ENCODE measurements around the gene PTPRN2. TPM values are rescaled to one million over a fixed set of nuclear protein-coding genes. Genes with fewer than 3 reads are reported as not detected.

Gene PTPRN2
- total RNA-seq, 1 experiment from 2014 or later, result 1.1 TPM

- Histone ChIP-seq H3K27ac (ENCODE audit: low read length) (no peak overlapping the region), H3K27me3 (ENCODE audit: control insufficient read depth, insufficient read depth, low read length) (no peaks in the 10 kb centered on the region), H3K9me3 (ENCODE audit: control insufficient read depth, insufficient read depth, low read depth, low read length) (no peaks in the 10 kb centered on the region), H3K36me3 (ENCODE audit: control insufficient read depth, insufficient read depth, low read length) (peaks cover 5% of the 10 kb centered on the region; the same call in 1 of the 2 replicates), H3K4me1 (ENCODE audit: control insufficient read depth, insufficient read depth, low read length) (no peaks in the 10 kb centered on the region), H3K4me3 (ENCODE audit: low read depth in 2 of 2, low read length in 2 of 2) (no peak overlapping the region)
- no TSS peak for BruUV-seq (replicated peaks)
- in situ Hi-C loops (cut with HindIII; ENCODE audit: low pct_unique_long_range_greater_than_20kb, low sequenced_read_pairs), result no loop called here
- ATAC-seq, result no peak
- intact Hi-C loops (cut with micrococcal nuclease; ENCODE audit: unreplicated experiment), result no loop called here
- no peak for DNase-seq (ENCODE audit: low read depth, low spot score)
- CTCF ChIA-PET, result no interaction called here
- TF ChIP-seq CTCF (IDR thresholded peaks at IDR 0.05) (no peak), REST (IDR thresholded peaks at IDR 0.05; ENCODE audit: insufficient read depth in 1 of 2, low read depth in 2 of 2, low read length in 1 of 2) (no peak), POLR2AphosphoS5 (IDR thresholded peaks at IDR 0.05; ENCODE audit: low read depth, low read length) (no peak), TCF7L2 (IDR thresholded peaks at IDR 0.05; ENCODE audit: low read depth, low read length) (no peak), SIN3A (IDR thresholded peaks at IDR 0.05; ENCODE audit: borderline replicate concordance, insufficient read depth, low read depth, low read length) (no peak)
- POLR2A ChIA-PET, result no interaction called here
These were observed 900.5 kb downstream of the PTPRN2 start for GRCh38 chr7:157687158-157687557.

- Histone ChIP-seq H3K27me3 (ENCODE audit: control insufficient read depth, insufficient read depth, low read length) (no peaks in the 10 kb centered on the region), H3K9me3 (ENCODE audit: control insufficient read depth, insufficient read depth, low read depth, low read length) (no peaks in the 10 kb centered on the region), H3K4me3 (ENCODE audit: low read depth in 2 of 2, low read length in 2 of 2) (no peak overlapping the region), H3K36me3 (ENCODE audit: control insufficient read depth, insufficient read depth, low read length) (peaks cover 5% of the 10 kb centered on the region; the same call in 1 of the 2 replicates), H3K27ac (ENCODE audit: low read length) (no peak overlapping the region), H3K4me1 (ENCODE audit: control insufficient read depth, insufficient read depth, low read length) (no peaks in the 10 kb centered on the region)
- no peak for ATAC-seq
- no TSS peak for BruUV-seq (replicated peaks)
- no peak for TF ChIP-seq TCF7L2 (IDR thresholded peaks at IDR 0.05; ENCODE audit: low read depth, low read length)
- TF ChIP-seq REST (IDR thresholded peaks at IDR 0.05; ENCODE audit: insufficient read depth in 1 of 2, low read depth in 2 of 2, low read length in 1 of 2), result no peak
- TF ChIP-seq CTCF (IDR thresholded peaks at IDR 0.05), result no peak
- no peak for TF ChIP-seq SIN3A (IDR thresholded peaks at IDR 0.05; ENCODE audit: borderline replicate concordance, insufficient read depth, low read depth, low read length)
- no peak for TF ChIP-seq POLR2AphosphoS5 (IDR thresholded peaks at IDR 0.05; ENCODE audit: low read depth, low read length)
- CTCF ChIA-PET, result no interaction called here
- in situ Hi-C loops (cut with HindIII; ENCODE audit: low pct_unique_long_range_greater_than_20kb, low sequenced_read_pairs), result no loop called here
- intact Hi-C loops (cut with micrococcal nuclease; ENCODE audit: unreplicated experiment), result no loop called here
- POLR2A ChIA-PET, result interaction anchor here (0.6 kb wide), 1 partner anchor 795 kb away, joined by 3 read pairs; no protein-coding TSS in a partner anchor
- DNase-seq (ENCODE audit: low read depth, low spot score), result no peak
These were observed 901.2 kb downstream of the PTPRN2 start for GRCh38 chr7:157686285-157686894.
